ENCODE results near the gene SLCO4A1.

The SLCO4A1 gene

DNA sequence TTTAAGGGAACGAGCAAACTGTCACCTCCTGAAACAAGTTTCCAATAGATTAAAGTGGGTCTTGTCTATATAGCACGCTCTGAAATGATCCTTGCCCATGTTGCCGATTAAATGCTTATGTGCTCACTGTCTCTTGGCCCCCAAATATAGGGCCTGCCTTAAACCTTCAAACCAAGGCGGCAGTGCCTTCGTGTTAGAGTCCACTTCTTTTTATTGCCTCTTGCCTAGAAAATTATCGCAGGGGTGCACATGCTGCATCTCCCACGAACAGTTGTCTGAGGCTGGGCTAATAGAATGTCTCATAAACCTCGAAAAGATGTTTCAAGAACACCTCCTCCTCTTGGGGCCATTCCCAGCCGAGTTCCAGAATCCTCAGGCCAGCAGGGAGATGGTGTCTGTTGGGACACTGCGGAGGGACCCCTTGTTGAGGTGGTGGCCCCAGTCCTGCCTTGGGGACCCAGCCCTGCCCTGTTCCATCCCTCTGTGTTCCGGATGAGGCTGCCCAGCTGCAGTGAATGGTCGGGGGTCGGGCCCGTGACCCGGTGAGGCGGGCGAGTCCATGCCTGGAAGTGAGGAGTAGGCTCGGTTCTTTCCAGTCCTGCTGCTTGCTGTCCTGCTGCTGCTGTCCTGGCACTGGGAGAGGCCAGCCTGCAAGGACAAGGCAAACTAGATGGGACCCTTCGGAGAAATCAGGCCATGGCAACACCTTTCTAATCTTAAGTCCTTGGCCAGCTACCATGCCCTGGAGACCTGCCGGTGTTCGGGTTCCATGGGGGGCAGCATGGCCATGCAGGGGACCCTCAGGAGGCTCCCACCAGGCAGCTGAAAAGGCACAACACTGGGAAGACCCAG, 34.7 kb upstream of the SLCO4A1 start:
- DNase-seq, result no peak

DNA sequence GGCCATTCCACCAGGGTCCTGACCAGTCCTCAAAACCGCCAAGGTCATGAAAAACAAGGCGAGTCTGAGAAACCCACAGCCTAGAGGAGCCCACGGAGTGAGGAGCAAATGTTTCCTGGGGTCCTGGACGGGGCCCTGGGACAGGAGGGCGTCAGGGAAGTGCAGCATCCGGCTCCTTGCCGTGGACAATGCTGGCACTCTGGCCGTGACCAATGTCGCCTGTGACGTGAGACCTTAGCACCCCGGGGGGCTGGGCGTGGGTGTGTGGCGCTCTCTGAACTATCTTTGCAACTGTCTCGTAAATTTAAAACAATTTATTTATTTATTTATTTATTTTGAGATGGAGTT, 34.1 kb upstream of the SLCO4A1 start:
- no peak for DNase-seq

DNA sequence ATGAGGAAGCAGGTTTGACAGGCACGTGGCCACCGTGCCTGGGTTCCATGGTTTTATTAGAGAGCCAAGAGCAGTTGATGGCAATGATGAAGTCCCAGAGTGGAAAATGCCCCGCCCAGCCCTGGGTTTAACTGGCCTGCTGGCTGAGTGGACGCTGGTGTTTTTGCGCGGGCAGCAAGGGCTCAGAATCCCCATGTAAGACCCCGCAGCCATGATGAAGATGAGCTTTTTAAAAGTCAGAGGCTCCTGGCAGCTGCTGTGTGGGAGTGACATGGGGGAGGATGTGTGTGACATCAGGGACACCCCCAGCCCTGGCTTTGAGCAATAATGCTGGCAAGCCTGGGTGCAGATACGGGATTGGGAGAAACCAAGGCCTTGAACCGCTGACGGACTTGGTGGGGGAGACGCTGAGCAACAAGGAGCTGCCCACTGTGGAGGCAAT, 33.0 kb upstream of the SLCO4A1 start:
- DNase-seq, result no peak

DNA sequence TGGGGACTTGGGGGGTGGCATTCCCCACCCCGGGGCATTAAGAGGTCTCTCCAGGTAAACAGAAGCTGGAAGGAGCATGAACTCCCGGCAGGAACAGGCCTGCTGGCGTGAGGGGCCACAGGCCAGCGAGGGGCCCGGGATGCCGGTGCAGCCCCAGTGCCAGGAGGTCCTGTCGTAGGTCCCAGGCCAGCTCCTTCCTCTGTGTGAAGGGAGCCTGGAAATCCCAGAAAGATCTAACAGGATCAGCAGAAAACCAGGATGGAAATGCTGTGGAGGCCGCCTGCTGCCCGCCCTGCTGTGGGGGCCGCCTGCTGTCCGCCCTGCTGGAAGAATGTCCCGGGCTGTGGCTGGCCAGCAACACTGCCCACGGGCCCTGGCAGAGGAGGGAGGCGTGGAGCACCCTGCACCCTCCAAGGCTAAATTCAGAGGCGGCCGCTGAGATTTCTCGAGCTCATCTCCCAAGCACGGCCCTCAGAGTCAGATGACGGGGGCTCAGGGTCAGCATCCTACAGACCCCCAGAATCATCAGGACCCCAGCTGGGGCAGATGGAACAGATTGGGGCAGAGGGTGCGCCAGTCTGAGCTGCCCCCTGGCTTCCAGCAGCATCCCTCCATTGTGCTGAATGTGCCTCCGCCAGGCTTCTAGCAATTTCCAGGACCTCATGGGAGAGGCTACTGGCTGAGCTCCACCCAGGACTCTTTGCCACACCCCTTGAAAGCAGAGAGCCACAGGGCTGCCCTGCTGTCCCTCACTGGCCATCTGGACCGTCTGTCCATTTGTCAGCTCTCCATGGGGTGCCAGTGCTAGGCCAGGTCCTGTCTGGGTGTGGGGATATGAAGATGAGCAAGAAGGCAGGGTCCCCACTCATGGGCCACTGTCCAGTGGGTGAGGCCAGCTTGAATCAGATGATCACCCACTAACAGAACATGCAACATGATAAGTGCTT, 32.2 kb upstream of the SLCO4A1 start:
- no peak for DNase-seq

DNA sequence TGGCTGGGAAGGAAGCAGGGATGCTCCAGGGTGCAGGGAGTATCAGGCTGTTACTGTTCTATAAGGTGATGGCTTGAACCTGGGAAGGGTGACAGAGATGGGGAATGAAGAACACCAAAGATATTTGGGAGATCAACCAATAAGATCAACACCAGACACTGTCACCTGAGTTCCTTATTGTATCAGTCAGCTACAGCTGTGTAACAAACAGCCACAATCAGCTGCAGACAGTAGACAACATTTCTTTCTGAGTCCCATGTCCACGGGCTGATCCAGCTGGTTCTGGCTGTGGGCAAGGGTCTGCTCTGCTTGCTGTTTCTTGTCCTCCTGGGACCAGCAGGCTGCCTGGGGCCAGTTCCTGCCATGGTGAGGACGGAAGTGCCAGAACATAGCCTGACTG, 31.3 kb upstream of the SLCO4A1 start:
- no peak for DNase-seq

DNA sequence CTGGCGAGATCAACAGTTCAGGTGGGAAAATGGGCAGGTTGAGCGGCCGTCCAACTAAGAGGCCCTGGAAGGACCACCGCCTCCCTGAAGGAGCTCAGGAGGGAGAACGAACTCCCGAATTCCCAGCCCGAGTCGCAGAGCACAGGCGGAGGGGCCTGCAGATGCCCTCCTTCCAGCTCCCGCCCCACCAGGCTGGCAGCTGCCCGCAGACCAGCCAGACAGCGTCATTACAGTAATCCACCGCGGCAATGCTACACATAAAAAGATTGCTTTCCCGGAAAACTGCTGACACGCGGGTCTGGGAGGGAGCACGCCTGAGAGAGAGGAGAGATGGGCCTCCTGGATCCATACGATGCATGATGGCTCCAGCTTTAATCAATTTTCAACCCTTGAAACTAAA, 30.5 kb upstream of the SLCO4A1 start:
- no peak for DNase-seq

DNA sequence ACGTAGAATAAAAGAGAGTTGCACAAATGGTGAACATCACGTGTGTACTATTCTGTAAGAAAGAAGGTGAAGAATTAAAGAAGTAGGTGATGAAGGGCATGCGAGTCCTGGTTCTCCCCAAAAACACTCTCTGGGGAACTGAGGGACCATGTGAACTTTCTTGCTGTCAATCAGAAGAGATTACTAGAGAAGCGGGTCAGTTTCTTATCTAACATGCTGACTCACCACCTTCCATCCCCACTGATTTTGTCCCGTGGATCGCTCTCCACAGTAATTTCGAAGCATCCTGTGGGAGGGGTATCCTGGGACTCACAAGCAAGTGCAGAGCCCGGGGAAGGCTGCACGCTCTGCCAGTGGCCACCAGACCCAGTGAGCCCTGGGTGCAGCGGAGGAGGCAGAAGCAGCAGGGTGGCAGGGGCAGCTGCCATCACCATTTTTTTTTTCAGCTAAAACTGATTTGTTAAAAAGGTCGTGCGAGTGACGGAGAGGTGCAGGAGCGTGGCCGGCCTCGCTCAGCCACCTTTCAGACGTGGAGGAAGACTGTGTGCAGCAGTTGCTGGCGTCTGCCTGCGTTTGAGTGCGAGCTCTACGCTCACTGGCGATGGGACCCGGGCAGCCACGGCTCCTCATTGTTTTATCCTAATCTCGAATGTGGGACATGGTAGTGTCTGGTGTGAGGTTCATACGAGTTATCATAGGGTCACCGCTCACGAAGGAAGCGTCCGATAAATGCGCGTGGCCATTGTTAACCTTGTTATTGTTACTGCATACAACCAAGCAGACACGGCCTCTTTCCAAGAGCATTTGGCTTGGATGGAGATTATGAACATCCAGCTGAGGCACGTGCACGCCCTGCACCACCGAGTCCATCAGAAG, 28.0 kb upstream of the SLCO4A1 start:
- no peak for DNase-seq

DNA sequence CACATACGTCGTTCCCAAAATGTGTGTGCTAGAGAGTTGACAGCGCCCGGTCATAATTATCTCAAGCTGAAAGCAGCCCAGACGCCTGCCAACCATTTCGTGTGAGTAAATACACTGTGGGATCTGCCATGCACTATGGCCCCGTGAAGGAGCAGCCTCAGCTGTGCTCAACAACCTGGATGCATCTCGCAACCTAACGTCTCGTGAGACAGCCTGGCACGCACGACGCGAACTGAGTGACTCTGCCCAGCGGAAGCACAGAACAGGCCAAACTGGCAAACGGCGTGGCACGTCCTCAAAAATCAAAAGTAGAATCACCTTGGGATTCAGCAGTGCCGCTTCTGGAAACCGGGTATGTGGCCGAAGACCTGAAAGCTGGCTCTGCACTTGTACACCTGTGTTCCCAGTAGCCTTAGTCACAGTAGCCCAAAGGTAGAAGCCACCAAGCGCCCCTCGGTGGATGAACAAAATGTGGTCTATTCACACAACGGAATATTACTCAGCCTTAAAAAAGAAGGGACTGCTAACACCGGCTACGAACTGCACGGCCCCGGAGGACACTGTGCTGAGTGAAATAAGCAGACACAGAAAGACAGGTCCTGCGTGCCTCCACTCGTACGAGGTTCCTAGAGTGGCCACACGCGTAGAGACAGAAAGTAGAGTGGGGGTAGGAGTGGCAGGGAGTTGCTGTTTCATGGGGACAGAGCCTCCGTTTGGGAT, 27.2 kb upstream of the SLCO4A1 start:
- DNase-seq, result no peak

DNA sequence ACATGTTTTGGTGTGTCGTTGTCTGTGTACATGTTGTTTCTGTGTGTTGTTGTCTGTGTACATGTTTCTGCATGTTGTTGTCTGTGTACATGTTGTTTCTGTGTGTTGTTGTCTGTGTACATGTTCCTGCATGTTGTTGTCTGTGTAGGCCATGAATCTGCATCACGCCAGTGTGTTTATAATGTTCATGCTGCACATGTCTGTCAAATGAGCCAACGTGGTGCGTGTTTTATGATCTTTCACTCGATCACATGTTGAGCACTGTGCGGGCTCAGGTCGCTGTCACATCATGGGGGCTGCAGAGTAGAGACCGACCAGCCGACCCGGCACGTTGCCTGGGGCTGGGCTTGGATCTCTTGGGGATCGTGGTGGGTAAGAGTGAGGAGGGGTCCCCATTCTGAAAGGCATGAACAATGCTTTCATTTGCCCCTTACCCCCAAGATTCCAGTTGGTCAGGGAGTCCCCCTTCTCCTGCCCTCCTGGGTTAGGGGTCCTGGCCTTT, 26.5 kb upstream of the SLCO4A1 start:
- DNase-seq, result no peak

DNA sequence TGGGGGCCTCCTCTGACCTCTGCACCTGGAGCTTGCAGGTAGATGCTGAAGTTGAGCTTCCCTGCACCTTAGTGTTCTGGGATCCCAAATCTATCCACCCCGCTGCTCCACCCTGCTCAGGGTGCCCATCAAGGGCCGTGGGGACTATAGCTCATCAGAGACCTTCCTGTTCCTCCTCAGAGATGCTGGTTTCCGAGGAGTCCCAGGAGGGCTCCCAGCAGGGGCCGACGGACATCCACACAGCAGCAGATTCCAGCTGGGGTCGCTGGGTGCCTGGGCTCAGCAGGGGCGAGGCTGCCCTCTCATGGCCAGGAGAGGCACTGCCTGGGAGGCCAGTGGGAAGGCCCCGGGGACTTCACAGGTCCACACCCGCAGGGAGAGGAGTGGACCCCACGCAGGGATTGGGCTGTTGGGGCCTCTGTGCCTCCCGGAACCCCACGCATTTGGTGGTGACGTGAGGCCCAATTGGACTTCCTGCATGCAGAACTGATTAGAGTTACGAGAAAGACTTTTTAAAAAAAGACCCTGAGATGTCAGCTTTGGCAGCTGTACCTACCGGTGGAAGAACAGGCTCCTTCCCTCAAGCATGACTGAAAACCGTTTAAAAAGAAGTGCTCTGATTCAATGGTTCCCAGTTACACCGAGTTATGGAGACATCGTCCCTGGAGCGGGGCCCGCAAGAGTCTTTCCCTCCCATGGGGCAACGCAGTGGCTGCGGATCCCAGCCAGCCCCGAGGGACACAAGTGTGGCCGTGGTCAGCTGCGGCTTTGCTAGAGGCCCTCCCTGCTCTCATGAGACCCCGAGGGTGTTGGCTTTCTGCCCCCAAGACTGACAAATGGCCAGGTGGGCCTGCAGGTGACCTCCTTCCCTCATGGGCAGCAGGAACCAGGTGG, 25.3 kb upstream of the SLCO4A1 start:
- peak; percentile 24 for DNase-seq

DNA sequence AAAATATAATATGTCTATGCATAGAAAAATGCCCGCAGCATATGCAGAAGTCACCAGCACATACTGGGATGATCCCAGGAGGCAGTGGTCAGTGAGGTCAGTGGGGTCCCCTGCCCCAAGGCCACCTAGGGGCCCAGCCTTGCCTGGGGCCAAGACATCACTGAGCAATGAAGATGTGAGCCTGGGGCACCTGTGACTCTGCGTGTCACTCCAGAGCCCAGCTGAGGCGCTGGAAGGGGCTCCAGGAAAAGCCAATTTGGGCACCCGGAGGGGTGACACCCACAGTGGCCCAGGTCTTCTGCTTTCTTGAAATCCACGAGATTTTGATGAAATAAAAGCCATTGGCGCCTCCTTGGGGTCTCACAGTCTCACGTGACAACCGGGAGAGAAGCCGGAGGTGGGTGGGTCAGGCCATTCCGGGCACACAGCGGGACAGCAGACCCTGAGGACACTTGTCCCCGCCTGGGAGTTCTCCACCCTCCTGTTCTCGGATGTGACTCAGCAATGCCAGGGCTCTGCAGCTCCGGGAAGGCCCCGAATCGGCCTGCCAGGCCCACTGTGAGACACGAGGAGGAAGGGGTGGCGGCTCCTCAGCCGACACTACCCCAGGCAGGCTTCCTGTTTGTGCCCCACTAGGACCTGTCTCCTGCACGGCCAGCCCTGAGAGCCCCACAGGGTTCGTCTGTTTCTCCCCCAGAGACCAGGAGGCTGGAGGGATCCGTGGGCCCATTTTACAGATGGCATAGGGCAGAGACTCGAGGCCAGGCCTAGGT, 24.4 kb upstream of the SLCO4A1 start:
- no peak for DNase-seq

DNA sequence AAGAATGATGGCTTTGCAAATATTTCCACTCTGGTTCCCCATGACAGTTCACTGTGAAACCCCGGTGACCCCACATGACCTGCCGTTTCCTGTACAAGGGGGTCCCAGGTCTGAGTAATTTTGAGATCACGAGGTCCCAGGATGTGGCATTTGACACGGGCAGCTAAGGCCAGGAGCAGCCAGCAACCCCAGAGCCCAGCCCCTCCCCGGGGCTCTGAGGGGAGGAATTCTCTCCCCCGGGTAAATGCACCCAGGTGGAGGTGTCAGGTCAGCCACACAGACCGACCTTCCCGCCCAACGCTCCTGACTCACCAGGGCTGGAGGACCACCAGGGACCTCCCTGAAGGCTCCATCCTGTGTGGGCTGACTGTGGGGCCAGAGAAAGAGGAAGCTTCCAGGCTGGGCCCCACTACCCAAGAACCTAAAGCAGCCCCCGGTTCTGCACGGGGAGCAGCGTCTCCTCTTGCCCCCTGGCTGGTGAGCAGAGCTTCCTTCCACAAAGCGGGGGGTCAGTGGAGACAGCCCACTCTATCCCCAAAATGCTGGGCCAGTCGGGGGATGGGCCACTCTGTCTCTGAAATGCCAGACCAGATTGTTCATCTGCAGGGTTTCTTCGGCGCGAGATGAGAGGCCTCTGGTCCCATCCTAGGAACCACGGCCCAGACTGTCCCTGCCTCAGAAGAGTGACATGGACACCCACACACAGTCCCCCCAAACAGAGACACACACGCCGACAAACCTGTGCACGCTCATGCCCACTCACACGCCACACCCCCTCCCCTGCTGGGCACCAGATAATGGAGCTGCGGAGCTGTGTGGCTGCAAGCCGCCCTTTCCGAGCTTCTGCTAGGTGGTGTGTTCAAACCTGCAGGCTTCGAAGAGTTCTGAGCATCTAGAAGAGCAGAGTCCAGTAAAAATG, 23.4 kb upstream of the SLCO4A1 start:
- DNase-seq, result no peak

DNA sequence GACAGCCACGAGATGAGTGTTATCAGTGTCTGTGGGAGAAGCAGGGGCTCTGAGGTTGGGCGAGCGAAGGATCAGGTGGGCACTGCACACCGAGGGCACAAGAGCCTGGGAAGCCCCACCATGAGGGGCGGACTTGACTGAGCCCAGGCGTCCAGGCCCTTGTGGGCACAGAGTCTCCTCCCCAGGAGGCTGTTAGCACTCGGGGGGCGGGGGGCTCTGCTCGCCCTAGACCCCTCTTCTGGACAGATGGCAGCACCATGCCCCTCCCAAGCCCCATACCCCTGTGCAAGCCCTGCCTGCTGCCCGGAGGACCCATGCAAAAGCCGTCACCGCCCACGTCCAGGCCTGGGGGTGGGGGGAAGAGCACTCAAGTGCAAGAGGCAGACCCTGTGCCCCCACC, 21.7 kb upstream of the SLCO4A1 start:
- DNase-seq, result no peak

DNA sequence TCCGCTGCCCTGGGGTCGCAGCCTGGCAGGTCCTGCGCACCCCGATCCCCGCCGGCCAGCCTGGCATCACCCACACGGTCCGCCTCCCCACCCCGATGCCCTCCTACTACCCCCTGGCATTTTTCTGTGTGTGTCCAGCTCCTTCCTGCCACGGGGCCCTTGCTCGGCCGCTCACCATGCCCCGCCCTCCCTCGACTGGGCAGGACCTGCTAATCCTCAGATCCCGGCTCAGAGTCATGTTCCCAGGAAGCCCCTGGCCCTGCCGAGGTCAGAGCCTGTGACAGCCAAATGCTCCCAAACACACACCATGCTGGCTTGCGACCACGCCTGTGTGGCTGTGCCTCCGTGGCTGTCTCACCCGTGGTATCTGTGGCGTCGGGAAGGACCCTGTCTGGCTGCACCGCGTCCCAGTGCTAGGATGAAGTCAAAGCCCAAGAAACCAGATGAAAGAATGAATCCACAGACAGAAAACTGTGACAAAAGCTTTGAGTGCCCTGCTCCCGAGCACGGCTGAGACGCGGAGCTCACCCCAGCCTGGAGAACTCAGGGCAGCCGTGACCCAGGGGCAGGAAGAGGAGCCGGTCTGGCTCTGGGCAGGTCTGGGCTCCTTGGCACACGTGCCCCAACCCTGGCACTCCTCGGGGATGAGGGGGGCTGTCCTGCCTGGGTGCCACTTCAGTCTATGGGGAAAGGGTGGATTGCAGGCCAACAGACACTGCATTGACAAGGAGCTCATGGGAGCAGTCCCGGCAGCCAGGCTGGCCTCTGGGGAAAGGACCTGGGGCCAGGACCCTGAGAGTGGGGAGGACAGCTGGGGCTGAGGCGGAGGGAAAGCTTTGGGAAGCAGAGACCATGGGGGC, 20.8 kb upstream of the SLCO4A1 start:
- DNase-seq, result no peak

DNA sequence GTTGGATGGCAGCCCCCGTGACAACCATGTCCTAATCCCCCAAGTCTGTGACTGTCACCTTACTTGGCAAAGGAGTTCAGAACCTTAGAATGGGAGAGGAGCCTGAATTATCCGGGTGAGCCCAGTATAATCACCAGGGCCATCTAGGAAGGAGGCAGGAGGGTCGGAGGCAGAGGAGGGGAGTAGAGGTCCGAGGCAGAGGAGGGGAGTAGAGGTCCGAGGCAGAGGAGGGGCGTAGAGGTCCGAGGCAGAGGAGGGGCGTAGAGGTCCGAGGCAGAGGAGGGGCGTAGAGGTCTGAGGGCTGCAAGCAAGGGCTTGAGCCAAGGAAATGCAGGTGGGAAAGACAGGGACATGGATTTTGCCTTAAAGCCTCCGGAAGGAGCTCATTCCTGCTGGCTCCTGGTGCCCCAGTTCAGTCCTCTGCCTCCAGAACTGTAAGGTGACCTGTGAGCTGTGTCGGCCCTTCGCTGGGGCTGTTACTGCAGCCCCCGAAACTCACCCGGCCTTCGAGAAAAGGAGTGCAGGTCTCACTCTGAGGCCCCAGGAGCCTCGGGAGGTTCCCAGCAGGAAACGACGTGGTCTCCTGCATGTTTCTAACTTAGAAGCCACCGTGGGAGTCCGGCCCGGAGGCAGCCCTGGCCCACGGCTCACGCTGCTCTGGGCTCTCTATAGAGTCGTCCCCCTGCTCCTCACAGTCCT, 20.0 kb upstream of the SLCO4A1 start:
- no peak for DNase-seq

DNA sequence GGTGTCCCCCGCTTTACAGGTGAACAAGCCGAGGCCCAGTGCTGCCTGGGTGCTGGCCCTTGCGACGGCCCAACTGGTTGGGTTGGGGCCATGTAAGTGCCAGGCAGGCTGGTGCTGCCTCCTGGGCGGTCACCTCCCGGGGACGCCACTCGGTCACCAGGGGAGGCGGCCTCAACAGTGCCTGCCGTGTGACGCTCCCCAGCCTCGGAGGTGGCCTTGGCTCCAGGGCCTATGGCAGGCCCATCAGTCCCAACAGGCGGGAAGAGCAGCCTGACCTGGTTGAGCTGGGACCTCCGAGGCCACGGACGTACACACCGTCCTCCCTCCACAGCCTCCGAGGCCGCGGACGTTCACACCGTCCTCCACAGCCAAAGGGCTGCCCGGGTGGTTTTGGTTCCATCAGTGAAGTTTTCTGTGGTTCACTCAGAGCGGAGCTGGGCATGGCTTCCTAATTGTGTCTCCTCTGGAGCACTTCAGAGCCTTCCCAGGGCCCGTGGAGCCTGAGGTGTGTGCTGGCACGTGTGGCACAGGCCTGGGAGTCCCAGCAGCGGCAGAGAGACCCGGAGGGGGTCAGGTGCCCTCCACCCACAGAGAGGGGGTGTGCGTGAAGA, 19.3 kb upstream of the SLCO4A1 start:
- DNase-seq, result no peak
